GM18498 (cell line): ENCODE results near the gene ARHGAP24.

Experiments used
- ATAC-seq: cut with Tn5 transposase; IDR thresholded peaks from one replicate; pipeline ENCODE4 v1.9.1; 2021; ENCODE audit warnings: mild to moderate bottlenecking, moderate library complexity; ENCODE audit not compliant: unreplicated experiment

ARHGAP24 gene

DNA sequence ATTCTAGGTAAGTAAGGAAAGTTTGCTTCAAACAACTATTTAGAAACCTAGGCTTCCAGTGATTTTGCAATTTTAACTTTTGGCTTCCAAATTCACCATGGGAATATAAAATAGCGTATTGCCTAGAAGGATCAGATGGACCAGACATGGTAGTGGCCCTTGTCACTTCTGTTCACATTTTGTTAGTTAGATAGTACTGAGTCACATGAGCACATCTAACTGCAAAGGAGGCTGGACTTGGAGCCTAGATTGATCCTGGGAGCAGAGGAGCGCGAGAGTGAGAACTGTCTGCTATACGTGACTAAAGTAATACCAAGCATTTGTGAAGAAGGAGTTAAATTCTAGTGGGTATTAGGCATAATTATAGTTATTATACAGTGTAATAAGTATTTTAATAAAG is 102.4 kb downstream of the ARHGAP24 start:
- no peak for ATAC-seq

GRCh38 chr4:85579942-85580341 is 105.0 kb downstream of the ARHGAP24 start:
- ATAC-seq, result no peak

DNA sequence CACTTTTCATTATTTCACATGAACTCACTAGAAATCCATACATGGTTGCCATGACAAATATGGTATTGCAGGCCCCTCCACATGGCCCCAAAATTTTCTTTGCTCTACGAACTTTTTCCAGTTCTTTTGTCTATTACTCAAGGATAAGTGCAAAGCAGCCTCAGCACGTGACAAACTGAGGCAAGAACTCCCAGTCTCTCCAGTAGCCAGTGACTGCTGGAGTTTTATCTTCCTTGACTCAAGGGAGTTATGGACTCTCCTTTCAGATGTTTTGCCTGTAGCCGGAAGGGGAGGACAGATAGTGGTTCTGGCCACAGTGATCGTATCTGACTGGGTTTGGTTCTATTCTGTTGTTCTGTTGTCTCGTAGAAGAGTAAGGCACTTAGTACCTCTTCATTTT is 105.5 kb downstream of the ARHGAP24 start:
- ATAC-seq, result no peak

GRCh38 chr4:85587952-85588351 is 113.0 kb downstream of the ARHGAP24 start:
- no peak for ATAC-seq

GRCh38 chr4:85591406-85592098 is 116.6 kb downstream of the ARHGAP24 start:
- no peak for ATAC-seq

DNA sequence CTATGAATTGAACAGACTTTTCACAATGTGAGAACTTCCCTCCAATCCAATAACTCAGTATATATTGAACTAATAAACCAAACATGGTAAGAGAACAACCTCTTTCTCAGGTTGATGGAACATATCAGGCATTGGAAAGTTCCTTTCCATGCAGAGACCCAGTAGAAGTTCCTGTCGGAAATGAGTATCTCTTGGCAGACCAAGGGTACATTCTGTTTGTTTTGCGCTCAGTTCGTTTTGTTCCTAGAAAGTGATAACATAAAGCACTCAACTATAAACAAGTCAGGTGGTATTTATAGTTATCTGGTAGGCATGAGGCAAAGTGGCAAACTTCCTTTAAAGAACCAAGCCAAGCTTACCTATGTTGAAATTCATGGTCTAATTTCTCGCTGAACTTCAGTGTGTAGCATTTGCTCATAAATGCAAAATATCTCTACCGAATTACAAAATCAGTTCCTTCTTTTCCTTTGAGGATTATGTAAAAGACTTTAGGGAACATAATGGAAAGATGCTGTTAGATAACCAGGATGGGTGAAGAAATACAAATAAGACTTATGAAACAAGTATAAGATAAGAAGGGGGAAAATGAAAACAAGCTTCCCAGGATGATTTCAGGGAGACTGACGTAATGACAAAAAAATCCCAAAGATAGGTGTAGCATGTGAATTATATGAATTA is 120.3 kb downstream of the ARHGAP24 start:
- ATAC-seq, result no peak

DNA sequence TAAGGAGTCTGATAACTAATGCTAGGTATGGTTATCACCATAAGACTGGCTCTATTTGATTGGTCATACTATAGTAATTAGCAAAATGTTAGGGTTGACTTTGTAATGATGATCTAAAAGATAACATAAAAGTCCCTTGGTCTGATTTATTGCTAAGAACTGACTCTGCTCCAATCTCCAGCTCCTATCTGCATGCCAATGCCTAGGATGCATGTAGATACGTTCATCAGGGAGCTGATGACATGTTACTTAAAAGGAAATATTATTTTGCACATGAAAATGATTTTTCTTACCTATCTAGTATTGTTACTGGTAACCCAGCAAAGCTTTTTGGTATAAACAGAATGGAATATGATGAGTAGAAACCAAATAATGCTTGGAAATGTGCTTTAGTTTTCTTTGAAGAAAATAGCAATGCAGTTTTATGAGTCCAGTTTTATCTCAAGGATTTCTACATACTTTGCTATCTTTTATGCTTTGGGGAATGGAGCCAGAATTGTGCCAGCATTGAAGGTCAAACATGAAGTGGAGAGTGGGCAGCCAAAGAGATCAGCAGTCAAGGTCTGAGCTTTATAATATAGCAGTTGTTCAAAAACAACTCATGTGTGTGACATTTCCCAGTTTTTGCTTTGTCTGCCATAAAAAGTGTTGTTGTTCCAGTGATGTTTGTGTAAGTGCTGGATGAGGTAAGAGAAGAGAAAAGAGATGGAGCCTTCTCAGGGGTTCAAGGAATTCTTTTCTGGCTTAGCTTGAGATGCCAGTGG is 121.0 kb downstream of the ARHGAP24 start:
- no peak for ATAC-seq

GRCh38 chr4:85598936-85599335 is 124.0 kb downstream of the ARHGAP24 start:
- no peak for ATAC-seq

DNA sequence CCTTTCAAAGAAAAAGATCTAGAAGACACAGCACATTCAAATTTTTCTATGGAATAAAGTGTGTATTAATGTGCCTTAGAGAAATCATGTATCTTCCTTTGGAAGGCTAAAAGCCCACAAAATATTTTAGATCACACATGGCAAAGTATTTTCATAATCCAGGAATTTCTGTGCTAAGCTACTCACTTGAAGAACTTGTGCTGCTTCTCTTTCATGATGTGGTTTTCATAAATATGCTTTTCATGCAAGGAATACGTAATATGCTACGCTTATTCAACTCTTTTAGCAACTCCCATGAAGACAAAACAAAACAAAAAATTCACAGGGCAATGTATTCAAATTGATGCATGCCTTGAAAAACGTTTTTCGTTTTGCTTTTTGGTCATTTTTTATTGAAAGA is 125.6 kb downstream of the ARHGAP24 start:
- ATAC-seq, result no peak

- ATAC-seq, result peak; percentile 57
Observed at GRCh38 chr4:85603437-85604336, 128.7 kb downstream of the ARHGAP24 start.

DNA sequence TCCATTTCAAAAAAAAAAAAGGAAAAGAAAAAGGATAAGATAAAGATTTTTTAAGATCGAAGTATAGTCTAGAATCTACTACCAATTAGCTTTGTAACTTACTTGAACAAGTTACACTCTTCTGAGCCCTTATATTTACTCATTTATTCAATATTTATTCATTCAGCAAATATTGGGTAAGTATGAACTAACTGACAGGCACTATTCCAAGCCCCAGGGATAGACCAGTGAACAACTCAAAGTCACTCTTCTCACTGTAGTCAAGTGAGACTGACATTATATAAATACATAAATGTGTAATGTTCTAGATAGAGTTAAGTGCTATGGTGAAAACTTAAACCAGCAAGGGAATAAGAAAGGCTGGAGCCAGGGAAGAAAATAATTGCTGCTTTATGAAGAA is 131.6 kb downstream of the ARHGAP24 start:
- ATAC-seq, result no peak

GRCh38 chr4:85607624-85608023 is 132.7 kb downstream of the ARHGAP24 start:
- ATAC-seq, result peak; percentile 65

DNA sequence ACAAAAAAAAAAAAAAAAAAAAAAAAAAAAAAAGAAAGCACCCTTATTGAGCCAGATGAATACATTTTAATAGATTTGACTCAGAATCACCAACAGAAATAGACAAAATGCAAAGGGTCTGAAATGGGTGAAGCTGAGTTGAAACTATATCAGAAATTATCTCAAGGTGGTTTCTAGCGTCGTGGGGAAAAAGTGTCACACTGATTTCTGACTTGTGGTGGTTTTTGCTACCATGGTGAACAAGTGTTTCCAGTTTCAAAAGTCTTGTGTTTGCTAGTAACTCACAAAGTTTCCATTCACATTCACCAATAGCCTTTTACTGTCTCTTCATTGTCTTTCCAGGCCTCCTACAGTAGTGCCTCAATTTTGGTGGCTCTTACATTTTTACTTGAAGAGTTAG is 135.5 kb downstream of the ARHGAP24 start:
- peak; percentile 88 for ATAC-seq

GRCh38 chr4:85611661-85612060 is 136.7 kb downstream of the ARHGAP24 start:
- no peak for ATAC-seq

GRCh38 chr4:85613901-85614300 is 139.0 kb downstream of the ARHGAP24 start:
- no peak for ATAC-seq

- no peak for ATAC-seq
Observed at GRCh38 chr4:85615952-85616351, 141.0 kb downstream of the ARHGAP24 start.

DNA sequence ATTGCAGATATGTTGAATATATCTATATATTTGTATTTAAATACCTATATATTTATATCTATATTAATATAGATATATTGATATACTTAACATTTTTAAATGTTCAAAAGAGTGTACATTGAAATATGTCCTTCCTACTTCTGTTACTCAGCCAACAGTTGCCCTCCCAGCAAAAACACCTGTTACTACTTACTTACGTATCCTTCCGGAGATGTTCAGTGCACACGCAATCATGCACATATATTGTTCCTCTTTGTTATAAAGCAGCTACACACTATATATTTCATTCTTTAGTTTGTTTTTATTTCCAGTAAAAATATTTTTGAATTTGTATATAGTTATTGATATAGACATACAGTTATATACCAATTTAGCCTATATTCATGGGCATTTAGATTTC is 142.3 kb downstream of the ARHGAP24 start:
- no peak for ATAC-seq

DNA sequence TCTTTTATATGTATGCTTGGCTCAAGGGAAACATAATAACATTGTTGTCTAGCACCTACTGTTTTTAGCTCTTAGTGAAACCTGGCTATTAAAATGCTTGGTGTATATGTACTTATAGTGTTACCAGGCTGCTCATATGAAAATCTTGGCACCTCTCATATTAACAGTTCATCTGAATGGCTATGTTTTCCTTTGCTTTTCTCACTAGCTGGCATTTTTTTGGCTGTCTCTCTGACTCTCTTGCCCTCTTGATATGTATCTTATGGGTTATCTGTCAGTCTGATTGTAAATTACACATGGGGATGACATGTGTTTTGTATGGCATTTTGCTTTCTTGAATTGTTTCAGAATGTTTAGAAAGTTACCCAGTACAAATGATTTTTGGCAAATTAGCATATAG is 158.0 kb downstream of the ARHGAP24 start:
- ATAC-seq, result no peak

DNA sequence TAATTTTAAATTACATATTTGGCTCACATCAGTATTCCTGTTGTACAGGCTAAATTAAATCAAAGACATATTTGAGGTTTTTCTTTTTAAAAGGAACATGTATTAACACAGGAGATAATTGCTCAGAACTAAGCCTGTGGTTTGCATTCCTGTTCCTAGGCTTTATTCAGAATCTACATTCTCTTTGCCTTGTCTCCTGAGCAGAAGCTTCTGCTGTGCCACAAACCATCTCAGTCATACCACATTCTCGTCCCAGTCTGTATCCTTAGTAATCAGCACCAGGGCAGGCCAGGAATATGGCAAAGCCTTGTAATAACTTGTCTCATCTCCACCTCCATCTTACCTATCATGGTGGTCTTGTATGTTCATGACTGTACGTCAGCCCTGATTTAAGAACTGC is 162.8 kb downstream of the ARHGAP24 start:
- no peak for ATAC-seq

- no peak for ATAC-seq
Observed at GRCh38 chr4:85639946-85640345, 165.0 kb downstream of the ARHGAP24 start.
